ENCODE data around the gene UBAC2. TPM values are rescaled to one million over a fixed set of nuclear protein-coding genes. Genes with fewer than 3 reads are reported as not detected.

Gene UBAC2
- total RNA-seq, 2 donors from 2014 or later = 39.0 to 46.1 TPM

GRCh38 chr13:99374169-99374991 is 173.7 kb downstream of the UBAC2 start:
- no peaks in the 10 kb centered on the region for H3K27me3 Mint-ChIP-seq
- H3K4me1 Mint-ChIP-seq = peaks cover 63% of the 10 kb centered on the region
- peaks cover 74% of the 10 kb centered on the region for H3K36me3 Mint-ChIP-seq (ENCODE audit: low read depth)
- ATAC-seq (replicated peaks) = no peak
- H3K9me3 Mint-ChIP-seq = no peaks in the 10 kb centered on the region
- H3K4me3 Mint-ChIP-seq = peak overlapping the region; percentile 37
- H3K27ac Mint-ChIP-seq = peak overlapping the region; percentile 44

GRCh38 chr13:99374994-99375737 is 174.5 kb downstream of the UBAC2 start:
- H3K4me1 Mint-ChIP-seq = peaks cover 67% of the 10 kb centered on the region
- H3K9me3 Mint-ChIP-seq = no peaks in the 10 kb centered on the region
- H3K36me3 Mint-ChIP-seq (ENCODE audit: low read depth) = peaks cover 74% of the 10 kb centered on the region
- H3K27me3 Mint-ChIP-seq = no peaks in the 10 kb centered on the region
- peak overlapping the region; percentile 37 for H3K4me3 Mint-ChIP-seq
- H3K27ac Mint-ChIP-seq = peak overlapping the region; percentile 44
- no peak for ATAC-seq (replicated peaks)

- Mint-ChIP-seq H3K27me3 (no peaks in the 10 kb centered on the region), H3K27ac (no peak overlapping the region), H3K36me3 (ENCODE audit: low read depth) (peaks cover 70% of the 10 kb centered on the region), H3K4me3 (peak overlapping the region; percentile 37), H3K9me3 (no peaks in the 10 kb centered on the region), H3K4me1 (peaks cover 64% of the 10 kb centered on the region)
- no peak for ATAC-seq (replicated peaks)
Measured at GRCh38 chr13:99375738-99376080, 175.1 kb downstream of the UBAC2 start.

GRCh38 chr13:99376132-99376531 is 175.5 kb downstream of the UBAC2 start:
- Mint-ChIP-seq H3K36me3 (ENCODE audit: low read depth) (peaks cover 69% of the 10 kb centered on the region), H3K27ac (no peak overlapping the region), H3K9me3 (no peaks in the 10 kb centered on the region), H3K4me3 (peak overlapping the region; percentile 37), H3K27me3 (no peaks in the 10 kb centered on the region), H3K4me1 (peaks cover 64% of the 10 kb centered on the region)
- ATAC-seq (replicated peaks) = no peak

- ATAC-seq (replicated peaks) = no peak
- no peaks in the 10 kb centered on the region for H3K27me3 Mint-ChIP-seq
- H3K36me3 Mint-ChIP-seq (ENCODE audit: low read depth) = peaks cover 69% of the 10 kb centered on the region
- H3K4me3 Mint-ChIP-seq = no peak overlapping the region
- peaks cover 69% of the 10 kb centered on the region for H3K4me1 Mint-ChIP-seq
- no peaks in the 10 kb centered on the region for H3K9me3 Mint-ChIP-seq
- H3K27ac Mint-ChIP-seq = no peak overlapping the region
Measured at GRCh38 chr13:99376924-99377323, 176.3 kb downstream of the UBAC2 start.

GRCh38 chr13:99377641-99378040 is 177.0 kb downstream of the UBAC2 start:
- H3K36me3 Mint-ChIP-seq (ENCODE audit: low read depth) = peaks cover 62% of the 10 kb centered on the region
- no peaks in the 10 kb centered on the region for H3K27me3 Mint-ChIP-seq
- H3K27ac Mint-ChIP-seq = no peak overlapping the region
- H3K4me3 Mint-ChIP-seq = no peak overlapping the region
- H3K9me3 Mint-ChIP-seq = no peaks in the 10 kb centered on the region
- H3K4me1 Mint-ChIP-seq = peaks cover 69% of the 10 kb centered on the region
- ATAC-seq (replicated peaks) = no peak

GRCh38 chr13:99378985-99379733 is 178.5 kb downstream of the UBAC2 start:
- H3K4me1 Mint-ChIP-seq = peaks cover 72% of the 10 kb centered on the region
- H3K27ac Mint-ChIP-seq = no peak overlapping the region
- no peak for ATAC-seq (replicated peaks)
- no peaks in the 10 kb centered on the region for H3K9me3 Mint-ChIP-seq
- no peak overlapping the region for H3K4me3 Mint-ChIP-seq
- H3K36me3 Mint-ChIP-seq (ENCODE audit: low read depth) = peaks cover 57% of the 10 kb centered on the region
- H3K27me3 Mint-ChIP-seq = no peaks in the 10 kb centered on the region

GRCh38 chr13:99379856-99380801 is 179.5 kb downstream of the UBAC2 start:
- H3K27me3 Mint-ChIP-seq = no peaks in the 10 kb centered on the region

GRCh38 chr13:99380921-99381645 is 180.4 kb downstream of the UBAC2 start:
- Mint-ChIP-seq H3K9me3 (no peaks in the 10 kb centered on the region), H3K27ac (peak overlapping the region; percentile 80), H3K27me3 (no peaks in the 10 kb centered on the region), H3K4me1 (peaks cover 57% of the 10 kb centered on the region), H3K4me3 (peak overlapping the region; percentile 70), H3K36me3 (ENCODE audit: low read depth) (peaks cover 65% of the 10 kb centered on the region)
- ATAC-seq (replicated peaks) = peak; percentile 81

More at GRCh38 chr13:99379856-99380801, 179.5 kb downstream of the UBAC2 start:
- peaks cover 57% of the 10 kb centered on the region for H3K36me3 Mint-ChIP-seq (ENCODE audit: low read depth)
- H3K4me1 Mint-ChIP-seq = peaks cover 64% of the 10 kb centered on the region
- peak overlapping the region; percentile 70 for H3K4me3 Mint-ChIP-seq
- H3K9me3 Mint-ChIP-seq = no peaks in the 10 kb centered on the region
- ATAC-seq (replicated peaks) = no peak
- peak overlapping the region; percentile 80 for H3K27ac Mint-ChIP-seq

GRCh38 chr13:99381766-99382165 is 181.1 kb downstream of the UBAC2 start:
- ATAC-seq (replicated peaks) = no peak
- no peaks in the 10 kb centered on the region for H3K27me3 Mint-ChIP-seq
- H3K27ac Mint-ChIP-seq = peak overlapping the region; percentile 80
- H3K9me3 Mint-ChIP-seq = no peaks in the 10 kb centered on the region
- H3K4me3 Mint-ChIP-seq = peak overlapping the region; percentile 70
- H3K4me1 Mint-ChIP-seq = peaks cover 54% of the 10 kb centered on the region
- peaks cover 65% of the 10 kb centered on the region for H3K36me3 Mint-ChIP-seq (ENCODE audit: low read depth)

GRCh38 chr13:99382428-99383133 is 181.9 kb downstream of the UBAC2 start:
- Mint-ChIP-seq H3K36me3 (ENCODE audit: low read depth) (peaks cover 65% of the 10 kb centered on the region), H3K27me3 (no peaks in the 10 kb centered on the region), H3K4me1 (peaks cover 56% of the 10 kb centered on the region), H3K4me3 (peak overlapping the region; percentile 70), H3K9me3 (no peaks in the 10 kb centered on the region), H3K27ac (peak overlapping the region; percentile 80)
- peak; percentile 27 for ATAC-seq (replicated peaks)

GRCh38 chr13:99383511-99383921 is 182.9 kb downstream of the UBAC2 start:
- no peaks in the 10 kb centered on the region for H3K27me3 Mint-ChIP-seq
- H3K9me3 Mint-ChIP-seq = no peaks in the 10 kb centered on the region
- H3K27ac Mint-ChIP-seq = peak overlapping the region; percentile 80
- H3K36me3 Mint-ChIP-seq (ENCODE audit: low read depth) = peaks cover 57% of the 10 kb centered on the region
- no peak for ATAC-seq (replicated peaks)
- H3K4me1 Mint-ChIP-seq = peaks cover 63% of the 10 kb centered on the region
- H3K4me3 Mint-ChIP-seq = peak overlapping the region; percentile 70

Measured in activated T-helper 17 cell treated with anti-CD3 and anti-CD28 coated beads, Interleukin-2, amount 50 U/mL, for 72 hours (primary cell).